ENCODE results near the gene MAP3K20.
"Not testable (repeated sequence)": the region's sequence is repeated elsewhere in the genome, so short reads cannot be mapped to it uniquely, and the experiment has no call there.

The MAP3K20 gene

GRCh38 chr2:173286153-173286809 is 210.6 kb downstream of the MAP3K20 start:
- peak; percentile 0 for DNase-seq

GRCh38 chr2:173287594-173287993 is 211.9 kb downstream of the MAP3K20 start:
- DNase-seq: no peak

GRCh38 chr2:173288561-173288960 is 212.9 kb downstream of the MAP3K20 start:
- no peak for DNase-seq

- DNase-seq: no peak
Measured at GRCh38 chr2:173290046-173290445, 214.4 kb downstream of the MAP3K20 start.

GRCh38 chr2:173290518-173290917 is 214.9 kb downstream of the MAP3K20 start:
- DNase-seq: no peak

- no peak for DNase-seq
Measured at GRCh38 chr2:173291412-173291811, 215.8 kb downstream of the MAP3K20 start.

GRCh38 chr2:173296235-173296634 is 220.6 kb downstream of the MAP3K20 start:
- no peak for DNase-seq

- DNase-seq: no peak
Measured at GRCh38 chr2:173298536-173299097, 223.0 kb downstream of the MAP3K20 start.

GRCh38 chr2:173299764-173300163 is 224.1 kb downstream of the MAP3K20 start:
- no peak for DNase-seq

GRCh38 chr2:173300458-173300857 is 224.8 kb downstream of the MAP3K20 start:
- DNase-seq: no peak

- not testable (repeated sequence) for DNase-seq
Measured at GRCh38 chr2:173301549-173301948, 225.9 kb downstream of the MAP3K20 start.

GRCh38 chr2:173305303-173305702 is 229.7 kb downstream of the MAP3K20 start:
- DNase-seq: no peak

- DNase-seq: no peak
Measured at GRCh38 chr2:173307293-173307692, 231.6 kb downstream of the MAP3K20 start.

- not testable (repeated sequence) for DNase-seq
Measured at GRCh38 chr2:173309370-173309769, 233.7 kb downstream of the MAP3K20 start.

- no peak for DNase-seq
Measured at GRCh38 chr2:173311844-173312606, 236.4 kb downstream of the MAP3K20 start.
